ENCODE results near the gene MRPL52.
A peak's percentile ranks its signal among the peaks of the same experiment; 100 is the strongest.

The MRPL52 gene

GRCh38 chr14:22813145-22813544 lies 16.5 kb upstream of the MRPL52 start:
- no peaks in the 10 kb centered on the region for H3K36me3 ChIP-seq (replicated peaks)
- H3K27me3 ChIP-seq (replicated peaks) = no peaks in the 10 kb centered on the region
- in situ Hi-C loops (cut with HindIII; ENCODE audit: low pct_ligation_motif_present, low sequenced_read_pairs) = no loop called here
- H3K27ac ChIP-seq = no peak overlapping the region
- no peak for DNase-seq
- H3K4me3 ChIP-seq (ENCODE audit: low read depth, low read length) = no peak overlapping the region
- no peak for TF ChIP-seq CTCF (IDR thresholded peaks at IDR 0.05; ENCODE audit: low read depth, low read length, missing control alignments)

- Histone ChIP-seq H3K4me3 (ENCODE audit: low read depth, low read length) (no peak overlapping the region), H3K27ac (no peak overlapping the region), H3K27me3 (replicated peaks) (no peaks in the 10 kb centered on the region), H3K36me3 (replicated peaks) (no peaks in the 10 kb centered on the region)
- no peak for TF ChIP-seq CTCF (IDR thresholded peaks at IDR 0.05; ENCODE audit: low read depth, low read length, missing control alignments)
- in situ Hi-C loops (cut with HindIII; ENCODE audit: low pct_ligation_motif_present, low sequenced_read_pairs) = no loop called here
- DNase-seq = no peak
These were observed 15.3 kb upstream of the MRPL52 start for GRCh38 chr14:22814373-22814772.

- Histone ChIP-seq H3K36me3 (replicated peaks) (no peaks in the 10 kb centered on the region), H3K27me3 (replicated peaks) (no peaks in the 10 kb centered on the region), H3K27ac (no peak within 1 kb of the TSS), H3K4me3 (ENCODE audit: low read depth, low read length) (no peak within 1 kb of the TSS)
- DNase-seq = no peak
- in situ Hi-C loops (cut with HindIII; ENCODE audit: low pct_ligation_motif_present, low sequenced_read_pairs) = no loop called here
- no peak for TF ChIP-seq CTCF (IDR thresholded peaks at IDR 0.05; ENCODE audit: low read depth, low read length, missing control alignments)
These were observed 14.6 kb upstream of the MRPL52 start, which contains the start of gene SLC7A7 for GRCh38 chr14:22814941-22815713. TSS of gene SLC7A7 (minus strand) at chr14:22815435. CDS start at chr14:22813398, 2,037 bp downstream.

- no peak overlapping the region for H3K4me3 ChIP-seq (ENCODE audit: low read depth, low read length)
- H3K36me3 ChIP-seq (replicated peaks) = no peaks in the 10 kb centered on the region
- TF ChIP-seq CTCF (IDR thresholded peaks at IDR 0.05; ENCODE audit: low read depth, low read length, missing control alignments) = no peak
- no peaks in the 10 kb centered on the region for H3K27me3 ChIP-seq (replicated peaks)
- H3K27ac ChIP-seq = peak overlapping the region; percentile 53
- DNase-seq = peak; percentile 63
- in situ Hi-C loops (cut with HindIII; ENCODE audit: low pct_ligation_motif_present, low sequenced_read_pairs) = no loop called here
These were observed 10.3 kb upstream of the MRPL52 start for GRCh38 chr14:22819151-22819988.

GRCh38 chr14:22820731-22821130 lies 9.0 kb upstream of the MRPL52 start:
- Histone ChIP-seq H3K4me3 (ENCODE audit: low read depth, low read length) (no peak overlapping the region), H3K36me3 (replicated peaks) (no peaks in the 10 kb centered on the region), H3K27me3 (replicated peaks) (no peaks in the 10 kb centered on the region), H3K27ac (no peak overlapping the region)
- DNase-seq = no peak
- in situ Hi-C loops (cut with HindIII; ENCODE audit: low pct_ligation_motif_present, low sequenced_read_pairs) = no loop called here
- TF ChIP-seq CTCF (IDR thresholded peaks at IDR 0.05; ENCODE audit: low read depth, low read length, missing control alignments) = no peak
